Right lobe of liver (tissue), 4 donors: ENCODE data around the gene CCDC50.

Source experiments
- CTCF ChIP-seq, 4 donors: fragments of 200-600 bp in 3 of 4; fragments of 450-650 bp in 1 of 4; IDR thresholded peaks; one replicate each; pipeline versions ENCODE4 v1.5.1 to v1.8.0; 2016 to 2022; ENCODE audit warnings: antibody characterized with exemption in 4 of 4, mild to moderate bottlenecking in 2 of 4
- POLR2A ChIP-seq: fragments of 450-650 bp; IDR thresholded peaks from one replicate; pipeline ENCODE4 v1.6.1; 2017; ENCODE audit warnings: antibody characterized with exemption, mild to moderate bottlenecking
- donor health status: DM: no; HTN: no; CAD: no.
- donor health status: DM: no; HTN: no; CAD: no.
- donor health status: DM: no; HTN: yes; CAD: no.

GRCh38 chr3:191398607-191399006, 69.4 kb downstream of the CCDC50 start:
- TF ChIP-seq CTCF (IDR thresholded peaks at IDR 0.05) (no peak), POLR2A (no peak)
